IPS-11a (cell line): ENCODE results near the gene JAZF1.
"Not testable (repeated sequence)": the region's sequence is repeated elsewhere in the genome, so short reads cannot be mapped to it uniquely, and the experiment has no call there.

ENCODE experiments used
- H3K4me3 ChIP-seq: one replicate; pipeline ENCODE4 v1.5.1; 2013; ENCODE audit warnings: low read depth, low read length, control low read depth

The JAZF1 gene

DNA sequence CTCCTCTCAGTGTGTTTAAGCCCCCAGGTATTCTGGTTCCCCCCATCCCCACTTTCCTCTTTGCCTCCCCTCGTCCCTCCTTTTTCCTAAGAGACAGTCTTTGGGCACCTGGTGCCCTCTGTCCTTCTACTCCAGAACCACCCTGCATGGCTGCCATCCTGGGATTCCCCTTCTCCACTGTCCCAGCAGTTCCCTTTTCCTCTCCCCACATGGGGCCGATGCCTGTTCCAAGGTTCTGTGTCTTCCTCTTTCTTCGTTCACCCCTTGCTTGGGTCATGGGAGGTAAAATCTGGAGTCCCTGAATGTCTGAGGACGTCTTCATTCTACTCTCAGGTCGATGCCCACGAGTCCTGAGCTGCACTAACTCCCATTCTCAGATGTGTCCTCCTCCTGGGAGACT is 319.8 kb downstream of the JAZF1 start:
- no peak overlapping the region for H3K4me3 ChIP-seq

- not testable (repeated sequence) for H3K4me3 ChIP-seq
These were observed 323.7 kb downstream of the JAZF1 start for GRCh38 chr7:27856703-27857485.

DNA sequence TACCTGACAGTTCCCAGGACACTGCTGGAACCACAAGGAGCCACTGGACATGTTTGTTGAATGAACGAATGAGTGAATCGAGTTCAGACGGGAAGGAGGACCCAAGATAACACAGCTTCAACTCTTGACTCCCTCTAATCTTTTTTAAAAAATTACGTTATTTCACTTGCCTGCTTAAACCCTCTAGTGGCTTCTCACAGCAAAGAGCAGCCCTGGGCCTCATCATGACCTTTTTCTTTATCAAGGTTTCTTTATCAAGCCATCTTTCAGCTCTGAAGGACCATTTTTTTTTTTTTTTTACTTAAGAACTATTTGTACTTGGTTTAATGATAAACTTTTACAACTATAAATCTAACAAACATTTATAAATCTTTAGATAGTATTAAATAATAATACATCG is 330.1 kb downstream of the JAZF1 start:
- no peak overlapping the region for H3K4me3 ChIP-seq

GRCh38 chr7:27846388-27846787 is 334.2 kb downstream of the JAZF1 start:
- H3K4me3 ChIP-seq = no peak overlapping the region

- no peak overlapping the region for H3K4me3 ChIP-seq
These were observed 336.9 kb downstream of the JAZF1 start for GRCh38 chr7:27843584-27844305.

GRCh38 chr7:27842851-27843250 is 337.7 kb downstream of the JAZF1 start:
- H3K4me3 ChIP-seq = no peak overlapping the region

- H3K4me3 ChIP-seq = no peak overlapping the region
These were observed 338.4 kb downstream of the JAZF1 start for GRCh38 chr7:27842094-27842692.

DNA sequence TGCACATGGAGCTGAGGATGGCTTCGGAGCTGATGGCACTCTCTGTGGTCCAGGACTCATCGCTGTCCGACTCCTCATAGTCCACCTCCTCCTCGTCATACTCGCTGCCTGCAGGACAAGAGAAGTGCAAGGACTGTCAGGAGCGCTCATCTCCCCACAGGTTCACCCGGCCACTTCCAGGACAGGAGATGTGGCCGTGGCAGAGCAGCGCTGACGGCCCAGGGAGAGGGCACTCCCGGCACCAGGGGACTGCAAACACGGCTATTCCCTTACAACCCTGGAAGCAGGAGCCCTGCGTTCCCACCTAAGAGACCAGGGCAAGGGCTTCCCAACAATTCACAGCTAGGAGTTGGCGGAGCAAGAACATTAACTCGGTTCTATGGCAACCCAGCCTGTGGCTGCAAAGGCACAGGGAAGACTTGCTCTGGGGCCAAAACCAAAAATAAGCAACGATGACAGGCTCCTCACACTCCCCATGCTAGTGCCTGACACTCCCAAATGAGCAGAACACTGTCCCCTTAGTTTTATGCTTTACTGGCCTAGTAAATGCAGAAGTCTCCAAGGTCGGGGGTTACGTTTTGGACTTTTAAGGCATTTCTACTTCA is 339.7 kb downstream of the JAZF1 start:
- H3K4me3 ChIP-seq = no peak overlapping the region

GRCh38 chr7:27840313-27840712 is 340.3 kb downstream of the JAZF1 start:
- no peak overlapping the region for H3K4me3 ChIP-seq

- H3K4me3 ChIP-seq = no peak overlapping the region
These were observed 341.5 kb downstream of the JAZF1 start for GRCh38 chr7:27839099-27839498.

GRCh38 chr7:27836536-27836935 is 344.1 kb downstream of the JAZF1 start:
- no peak overlapping the region for H3K4me3 ChIP-seq

DNA sequence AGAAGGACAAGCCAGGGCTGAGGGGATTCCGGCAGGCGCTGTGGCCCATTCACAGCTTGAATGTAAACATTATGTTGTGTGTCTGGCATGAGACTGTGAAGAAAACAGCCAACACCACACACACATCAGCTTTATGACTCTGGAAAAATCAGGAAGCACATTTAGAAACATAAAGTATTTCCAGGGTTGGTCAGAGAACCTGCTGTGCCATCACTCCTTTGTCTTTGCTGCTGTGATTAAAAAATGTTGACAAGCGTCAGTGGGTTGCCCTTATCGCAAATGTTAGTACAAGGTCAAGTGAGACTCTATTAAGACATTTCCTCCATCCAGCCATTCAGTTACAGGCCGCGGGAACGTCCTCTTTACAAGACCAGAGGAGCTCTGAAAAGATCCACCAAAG is 345.2 kb downstream of the JAZF1 start:
- H3K4me3 ChIP-seq = no peak overlapping the region

- H3K4me3 ChIP-seq = no peak overlapping the region
These were observed 346.2 kb downstream of the JAZF1 start for GRCh38 chr7:27834179-27834921.

- no peak overlapping the region for H3K4me3 ChIP-seq
These were observed 354.2 kb downstream of the JAZF1 start for GRCh38 chr7:27826357-27826756.

GRCh38 chr7:27825891-27826290 is 354.7 kb downstream of the JAZF1 start:
- no peak overlapping the region for H3K4me3 ChIP-seq

DNA sequence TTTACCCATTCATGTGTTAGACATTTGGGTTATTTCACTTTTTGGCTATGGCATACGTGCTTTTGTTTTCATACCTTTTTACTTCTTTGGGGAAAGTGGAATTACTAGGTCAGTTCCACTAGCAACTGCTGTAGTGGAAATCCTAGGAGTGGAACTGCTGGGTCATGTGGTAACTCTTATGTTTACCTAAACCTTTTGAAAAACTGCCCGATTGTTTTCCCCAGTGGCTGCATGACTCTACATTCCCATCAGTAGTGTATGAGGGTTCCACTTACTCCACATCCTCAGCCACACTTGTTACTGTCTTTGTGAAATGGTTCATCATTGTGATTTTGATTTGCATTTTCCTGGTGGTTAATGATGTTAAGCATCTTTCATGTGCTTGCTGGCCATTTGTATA is 358.4 kb downstream of the JAZF1 start:
- H3K4me3 ChIP-seq = no peak overlapping the region

DNA sequence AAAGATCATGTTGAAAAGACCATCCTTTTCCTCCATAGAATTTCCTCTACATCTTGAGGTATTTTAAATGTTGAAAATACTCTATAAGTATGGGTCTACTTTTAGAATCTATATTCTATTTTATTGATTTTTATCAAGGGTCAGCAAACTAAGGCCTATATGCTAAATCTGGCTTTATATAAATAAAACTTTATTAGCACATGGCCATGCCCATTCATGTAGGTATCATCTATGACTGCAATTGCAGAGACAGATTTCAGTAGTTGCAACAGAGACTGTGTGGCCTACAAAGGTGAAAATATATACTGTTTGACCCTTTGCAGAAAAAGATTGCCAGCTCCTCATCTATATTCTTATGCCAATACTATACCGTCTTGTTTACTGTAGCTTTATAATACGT is 367.9 kb downstream of the JAZF1 start:
- no peak overlapping the region for H3K4me3 ChIP-seq

- H3K4me3 ChIP-seq = no peak overlapping the region
These were observed 370.4 kb downstream of the JAZF1 start for GRCh38 chr7:27810186-27810585.

- no peak overlapping the region for H3K4me3 ChIP-seq
These were observed 372.0 kb downstream of the JAZF1 start for GRCh38 chr7:27808626-27809025.

- H3K4me3 ChIP-seq = no peak overlapping the region
These were observed 376.5 kb downstream of the JAZF1 start for GRCh38 chr7:27804139-27804538.

DNA sequence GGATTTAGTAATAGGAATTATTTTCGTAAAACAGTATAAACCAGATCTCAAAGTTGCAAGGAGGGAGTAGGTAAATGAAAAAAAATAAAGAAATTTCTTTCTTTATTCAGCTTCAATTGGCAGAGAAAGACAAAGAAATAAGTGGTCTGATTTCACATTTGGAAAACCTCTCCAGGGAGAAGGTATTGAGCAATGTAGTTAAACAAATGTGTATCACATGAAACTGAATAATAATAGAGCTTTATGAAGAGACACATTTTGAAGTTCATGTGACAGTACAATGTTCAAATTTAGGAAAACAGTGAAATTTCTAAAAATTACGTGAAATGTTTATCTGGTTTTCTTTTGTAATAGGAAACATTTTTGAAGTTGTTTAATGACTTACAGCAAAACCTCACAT is 377.6 kb downstream of the JAZF1 start:
- H3K4me3 ChIP-seq = no peak overlapping the region
